Mucosa of gallbladder (tissue), 1 donor: ENCODE data around the gene PDLIM7. TPM values are rescaled to one million over a fixed set of nuclear protein-coding genes. Genes with fewer than 3 reads are reported as not detected.

ENCODE experiments used
- DNase-seq: peaks from one replicate; pipeline ENCODE4 v3.0.0-alpha.2; 2020; ENCODE audit warnings: low spot score
- total RNA-seq: library from RNA; stranded (reverse); gene quantifications from one replicate; pipeline ENCODE4 v1.2.1, GENCODE V29; 2021
- donor health status: DM: no; HTN: no; CAD: no.

Gene PDLIM7
- total RNA-seq, 1 donor from 2014 or later: 227 TPM

- DNase-seq: no peak
These were observed 51.5 kb downstream of the PDLIM7 start for GRCh38 chr5:177445917-177446199.

DNA sequence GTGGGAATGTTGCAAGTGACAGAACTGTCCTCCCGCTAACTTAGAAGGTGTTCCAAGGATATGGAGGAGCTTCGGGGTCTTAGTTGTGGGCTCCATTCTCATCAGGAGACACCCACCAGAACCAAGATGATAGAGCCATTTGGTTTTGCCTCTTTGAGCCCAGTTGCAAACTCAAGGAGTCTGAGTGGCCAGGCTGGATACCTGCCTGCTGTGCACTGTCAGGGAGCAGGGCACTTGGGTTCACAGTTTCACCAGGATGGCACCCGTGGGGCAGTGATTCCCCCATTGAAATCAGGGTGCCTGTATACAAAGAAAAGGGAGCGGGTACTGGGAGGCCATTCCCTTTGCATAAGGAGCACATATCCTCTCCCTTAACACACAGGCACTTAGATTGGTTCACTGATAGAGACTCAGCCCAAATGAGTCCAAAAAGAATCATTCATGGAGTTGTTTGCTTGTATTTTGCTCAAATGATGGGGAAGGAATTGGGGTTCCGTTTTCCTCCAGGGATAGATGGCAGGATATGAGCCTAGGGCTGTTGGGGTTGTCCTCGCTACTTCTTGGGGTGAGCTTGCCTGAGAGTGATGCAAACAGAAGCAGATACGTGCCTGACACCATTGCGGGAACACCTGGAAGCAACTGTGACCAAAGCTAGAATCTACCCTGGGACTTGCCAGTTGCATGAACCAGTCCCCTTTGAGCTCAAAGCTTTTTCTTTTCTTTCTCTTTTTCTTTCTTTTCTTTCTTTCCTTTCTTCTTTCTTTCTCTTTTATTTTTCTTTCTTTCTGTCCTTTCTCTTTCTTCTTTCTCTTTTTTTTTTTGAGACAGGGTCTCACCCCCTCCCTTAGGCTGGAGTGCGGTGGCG, 52.1 kb downstream of the PDLIM7 start:
- DNase-seq: no peak

- no peak for DNase-seq
These were observed 53.0 kb downstream of the PDLIM7 start for GRCh38 chr5:177444106-177445051.

DNA sequence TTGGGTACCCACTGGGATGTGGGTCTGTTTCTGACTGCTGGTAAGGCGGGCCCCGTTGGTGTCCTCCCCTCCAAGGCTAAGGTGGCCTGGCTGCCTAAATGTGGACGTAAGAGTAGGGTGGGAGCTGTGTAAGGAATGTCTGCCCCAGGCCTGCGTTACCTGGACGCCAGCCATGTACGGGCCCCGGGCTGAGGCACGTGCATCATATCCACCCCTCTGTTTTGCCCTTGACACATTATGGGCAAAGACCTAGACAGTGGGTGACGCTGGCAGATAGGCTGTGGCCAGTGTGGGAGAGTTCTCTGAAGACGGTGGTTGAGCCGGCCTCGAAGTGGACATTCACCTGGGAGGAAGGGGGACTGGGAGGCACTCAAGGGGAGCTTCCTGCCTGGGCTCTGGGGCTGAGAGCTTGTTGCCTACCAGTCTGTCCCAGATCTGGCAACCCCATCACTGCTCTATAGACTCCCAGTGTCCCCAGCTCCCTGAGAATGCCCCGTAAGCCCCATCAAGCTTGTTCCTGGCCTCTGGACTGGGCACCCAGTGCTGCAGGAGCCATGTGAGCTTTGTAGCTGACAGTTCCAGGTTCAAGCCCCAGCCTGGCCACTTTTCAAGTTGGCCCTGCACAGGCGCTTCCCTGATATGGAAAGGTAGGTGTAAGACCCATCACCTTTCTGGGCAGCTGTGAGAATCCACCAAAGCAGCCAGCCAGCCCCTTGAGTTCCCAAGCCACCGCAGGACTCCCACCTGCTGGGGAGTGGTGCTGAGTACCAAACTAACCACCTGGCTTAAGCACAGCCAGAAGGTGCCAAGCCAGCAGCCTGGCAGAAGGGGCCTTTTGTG, 54.0 kb downstream of the PDLIM7 start:
- no peak for DNase-seq

DNA sequence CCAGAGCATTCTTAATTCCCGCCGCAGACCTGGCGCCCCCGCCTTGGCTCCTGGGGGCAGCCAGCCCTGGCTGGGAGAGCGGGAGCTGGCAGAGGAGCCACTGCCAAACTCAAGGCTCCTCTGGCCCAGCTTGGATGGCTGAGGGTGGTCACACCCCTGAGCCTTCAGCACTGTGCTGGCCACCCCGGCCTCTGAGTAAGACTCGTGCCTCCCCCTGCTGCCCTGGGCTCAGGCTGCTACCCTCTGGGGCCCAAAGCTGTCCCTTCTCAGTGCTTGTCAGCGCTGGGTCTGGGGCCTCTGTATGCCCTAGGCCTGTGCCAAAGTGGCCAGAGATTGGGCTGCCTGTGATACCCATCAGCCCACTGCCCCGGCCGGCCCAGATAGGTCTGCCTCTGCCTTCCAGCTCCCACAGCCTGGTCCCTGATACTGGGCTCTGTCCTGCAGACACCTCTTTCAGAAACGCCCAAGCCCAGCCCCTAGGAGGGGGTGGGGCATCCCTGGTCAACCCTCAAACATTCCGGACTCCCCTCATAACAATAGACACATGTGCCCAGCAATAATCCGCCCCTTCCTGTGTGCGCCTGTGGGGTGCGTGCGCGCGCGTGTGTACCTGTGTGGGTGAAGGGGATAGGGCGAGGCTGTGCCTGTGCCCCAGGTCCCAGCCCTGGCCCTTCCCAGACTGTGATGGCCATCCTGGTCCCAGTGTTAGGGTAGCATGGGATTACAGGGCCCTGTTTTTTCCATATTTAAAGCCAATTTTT, 55.2 kb downstream of the PDLIM7 start:
- DNase-seq: no peak

GRCh38 chr5:177440990-177441780, 56.2 kb downstream of the PDLIM7 start:
- DNase-seq: no peak

GRCh38 chr5:177440211-177440989, 57.0 kb downstream of the PDLIM7 start:
- no peak for DNase-seq

DNA sequence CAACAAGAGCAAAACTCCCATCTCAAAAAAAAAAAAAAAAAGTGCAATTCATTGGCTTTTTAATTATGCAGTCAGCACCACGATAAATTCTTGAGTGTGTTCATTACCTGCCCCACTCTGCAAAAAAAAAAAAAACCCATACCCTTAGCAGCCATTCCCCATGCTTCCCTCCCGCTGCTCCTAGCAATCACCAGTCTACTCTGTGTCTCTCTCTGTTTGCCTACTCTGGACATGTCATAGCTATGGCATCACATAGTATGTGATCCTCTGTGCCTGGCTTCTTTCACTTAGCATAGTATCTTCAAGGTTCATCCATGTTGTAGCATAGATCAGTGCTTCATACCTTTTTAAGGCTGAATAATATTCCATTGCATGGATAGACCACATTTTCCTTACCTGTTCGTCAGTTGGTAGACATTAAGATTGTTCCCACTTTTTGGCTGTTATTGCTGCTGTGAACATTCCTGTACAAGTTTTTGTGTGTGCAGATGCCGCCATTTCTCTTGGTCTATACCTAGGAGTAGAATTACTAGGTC, 57.8 kb downstream of the PDLIM7 start:
- no peak for DNase-seq

DNA sequence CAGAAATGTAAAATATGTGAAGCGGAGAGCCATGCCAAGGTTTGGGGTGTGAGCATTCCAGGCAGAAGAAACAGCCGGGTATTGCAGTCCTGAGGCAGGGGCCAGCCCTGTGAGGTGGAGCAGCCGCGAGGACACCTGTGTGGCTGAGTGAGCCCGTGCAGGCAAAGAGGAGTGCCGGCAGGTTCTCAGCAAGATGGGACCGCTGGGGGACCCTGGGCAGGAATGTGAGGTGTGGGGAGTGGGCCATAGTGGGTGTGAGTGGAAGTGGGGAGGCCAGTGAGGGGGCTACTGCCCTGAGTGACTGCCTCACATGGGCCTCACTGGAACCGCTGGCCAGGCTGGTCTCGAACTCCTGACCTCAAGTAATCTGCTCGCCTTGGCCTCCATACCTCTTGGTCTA, 58.9 kb downstream of the PDLIM7 start:
- DNase-seq: no peak

- no peak for DNase-seq
These were observed 59.8 kb downstream of the PDLIM7 start for GRCh38 chr5:177437623-177438022.

DNA sequence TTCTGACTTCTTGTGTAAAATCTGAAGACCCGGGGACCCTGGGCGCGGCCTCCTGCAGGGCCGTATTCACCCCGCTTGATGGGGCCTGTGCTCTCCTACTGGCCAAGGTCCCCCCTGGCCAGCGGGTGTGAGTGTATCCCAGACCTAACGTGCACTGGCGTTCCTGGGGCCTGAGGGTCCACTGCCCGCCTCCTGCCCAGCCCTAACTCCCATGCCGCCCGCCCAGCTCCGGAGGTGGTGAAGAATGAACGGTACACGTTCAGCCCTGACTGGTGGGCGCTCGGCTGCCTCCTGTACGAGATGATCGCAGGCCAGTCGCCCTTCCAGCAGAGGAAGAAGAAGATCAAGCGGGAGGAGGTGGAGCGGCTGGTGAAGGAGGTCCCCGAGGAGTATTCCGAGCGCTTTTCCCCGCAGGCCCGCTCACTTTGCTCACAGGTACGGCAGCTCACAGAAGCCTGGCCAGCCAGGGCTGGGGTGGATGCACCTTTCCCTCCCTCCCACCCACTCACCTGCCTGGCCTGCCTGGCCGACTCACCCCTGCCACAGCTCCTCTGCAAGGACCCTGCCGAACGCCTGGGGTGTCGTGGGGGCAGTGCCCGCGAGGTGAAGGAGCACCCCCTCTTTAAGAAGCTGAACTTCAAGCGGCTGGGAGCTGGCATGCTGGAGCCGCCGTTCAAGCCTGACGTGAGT, 61.4 kb downstream of the PDLIM7 start:
- DNase-seq: no peak

GRCh38 chr5:177434942-177435738, 62.3 kb downstream of the PDLIM7 start:
- DNase-seq: no peak

GRCh38 chr5:177434437-177434836, 63.0 kb downstream of the PDLIM7 start:
- no peak for DNase-seq

GRCh38 chr5:177433658-177434217, 63.7 kb downstream of the PDLIM7 start:
- DNase-seq: no peak
